Measurements from ENCODE around the gene TMTC2.

The TMTC2 gene

DNA sequence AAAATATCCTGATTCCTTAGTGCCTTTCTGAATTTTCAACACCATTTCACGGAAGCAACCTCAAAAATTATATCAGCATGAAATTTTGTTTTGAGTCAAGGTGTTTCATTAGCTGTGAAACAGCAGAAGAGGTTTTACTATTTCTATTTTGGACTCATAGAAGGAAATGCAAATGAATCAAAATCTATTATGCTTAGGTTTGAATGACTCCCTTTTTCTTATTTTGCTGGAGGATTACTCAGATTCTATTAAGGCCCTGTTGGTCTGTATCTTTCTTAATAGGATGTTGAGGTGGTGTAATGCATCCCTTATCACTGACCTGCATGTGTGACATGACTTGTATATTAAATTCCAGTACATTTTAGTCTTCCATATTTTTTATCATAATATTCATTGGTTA, 165.8 kb downstream of the TMTC2 start:
- DNase-seq = no peak

DNA sequence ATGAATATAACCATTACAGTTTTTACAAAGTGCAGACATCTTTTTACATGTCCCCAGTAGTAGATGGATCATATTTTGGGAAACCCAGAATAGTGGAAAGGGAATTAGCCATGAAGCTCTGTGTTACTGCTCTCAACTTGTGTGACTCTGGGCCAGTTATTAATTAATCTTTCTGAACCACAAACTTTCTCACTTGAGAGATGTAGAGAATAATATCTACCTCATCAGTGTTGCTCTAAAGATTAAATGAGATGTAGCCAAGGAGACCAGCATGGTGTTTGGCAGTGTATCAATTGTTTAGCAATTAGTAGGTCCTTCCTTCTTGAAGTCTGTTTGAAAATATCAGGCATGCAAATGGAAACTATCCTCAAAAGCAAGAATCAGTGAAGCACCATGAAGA, 169.2 kb downstream of the TMTC2 start:
- no peak for DNase-seq

DNA sequence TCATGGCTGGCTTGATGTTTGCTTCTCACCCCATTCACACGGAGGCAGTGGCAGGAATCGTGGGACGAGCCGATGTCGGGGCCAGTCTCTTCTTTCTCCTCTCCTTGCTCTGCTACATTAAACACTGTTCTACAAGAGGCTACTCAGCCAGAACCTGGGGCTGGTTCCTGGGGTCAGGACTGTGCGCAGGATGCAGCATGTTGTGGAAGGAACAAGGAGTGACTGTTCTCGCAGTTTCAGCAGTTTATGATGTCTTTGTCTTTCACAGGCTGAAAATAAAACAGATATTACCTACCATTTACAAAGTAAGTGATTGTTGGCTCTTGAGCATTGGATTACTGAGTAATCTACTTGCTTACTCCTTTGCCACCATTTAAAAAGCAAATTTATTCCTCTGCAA, 170.6 kb downstream of the TMTC2 start:
- no peak for DNase-seq

DNA sequence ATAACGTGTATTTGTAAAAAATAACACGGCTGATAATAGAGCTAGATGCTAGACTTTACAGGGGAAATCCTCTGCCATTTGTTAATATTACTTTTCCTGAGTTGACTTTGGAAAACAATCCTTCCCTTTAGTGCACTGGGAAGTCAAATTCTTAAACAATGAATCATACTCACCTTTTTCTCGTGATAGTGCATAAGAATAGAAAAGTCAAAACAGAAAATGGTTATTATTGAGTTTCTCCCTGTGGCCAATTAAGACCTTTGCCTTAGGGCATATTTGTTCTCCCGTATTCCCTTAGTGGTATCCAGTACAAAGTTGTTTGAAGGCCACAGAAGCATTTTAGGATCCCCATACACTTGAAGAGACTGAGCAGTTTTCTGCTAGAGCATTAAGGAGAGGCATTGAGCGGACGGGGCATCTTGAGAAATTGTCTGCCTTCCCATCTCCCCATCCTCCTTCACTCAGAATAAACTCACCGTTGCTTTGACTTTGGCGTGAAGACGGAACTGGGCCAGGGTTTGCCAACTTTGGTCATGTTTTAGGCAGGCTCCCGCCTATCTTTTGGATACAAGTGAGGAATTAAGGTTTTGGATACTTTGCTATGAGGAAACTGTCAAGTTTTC, 171.3 kb downstream of the TMTC2 start:
- no peak for DNase-seq

DNA sequence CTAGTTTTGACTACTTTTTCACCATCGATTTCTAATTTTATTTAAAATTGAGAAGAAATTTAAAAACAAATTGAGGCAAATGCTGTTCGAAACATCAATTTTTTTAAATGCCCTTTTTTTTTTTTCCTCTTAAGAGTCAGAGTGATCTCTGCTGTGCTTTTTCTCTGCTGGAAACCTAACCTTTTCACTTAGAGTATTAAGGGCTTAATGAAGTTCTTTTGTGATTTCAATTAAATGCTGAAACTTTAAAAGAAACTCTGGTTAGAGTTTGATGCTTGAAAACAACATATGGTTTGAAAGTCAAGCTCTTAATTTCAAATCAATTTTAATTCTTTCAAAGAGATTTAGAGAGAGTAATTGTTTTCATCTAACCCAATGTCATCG, 171.8 kb downstream of the TMTC2 start:
- no peak for DNase-seq

DNA sequence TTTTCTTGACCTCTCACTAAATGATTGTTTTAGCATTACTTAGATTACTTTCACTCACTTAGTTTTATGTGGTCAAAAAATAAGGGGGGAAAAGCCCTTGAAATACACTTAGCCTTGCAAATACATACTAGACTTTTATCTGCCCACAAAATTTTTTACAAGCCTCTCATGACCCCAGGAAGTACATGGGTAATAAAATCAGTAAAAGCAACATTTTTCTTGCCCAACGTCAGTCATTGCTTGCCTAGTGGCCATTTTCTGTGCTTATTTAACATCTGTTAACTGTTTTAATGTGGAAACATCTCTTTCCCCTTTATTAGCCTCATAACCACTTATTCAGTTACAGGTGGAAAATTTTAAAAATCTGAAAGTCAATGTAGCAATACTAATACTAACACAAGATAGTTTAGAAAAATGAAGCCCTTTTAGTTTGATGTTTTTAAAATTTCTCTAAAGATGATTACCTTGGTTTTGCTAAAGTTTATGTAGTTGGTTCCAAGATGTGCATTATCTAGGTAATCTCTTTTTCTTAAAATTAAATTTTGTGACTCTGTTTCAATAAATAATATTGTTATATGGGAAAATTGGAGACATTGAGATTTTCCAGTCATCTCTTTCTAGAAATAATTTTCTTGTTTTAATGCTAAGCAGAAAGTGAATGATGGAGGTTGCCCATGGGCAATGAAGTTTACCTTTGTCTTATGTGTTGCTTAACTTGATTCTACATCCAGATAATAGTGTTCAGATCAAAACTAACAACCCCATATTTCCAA, 175.5 kb downstream of the TMTC2 start:
- no peak for DNase-seq

DNA sequence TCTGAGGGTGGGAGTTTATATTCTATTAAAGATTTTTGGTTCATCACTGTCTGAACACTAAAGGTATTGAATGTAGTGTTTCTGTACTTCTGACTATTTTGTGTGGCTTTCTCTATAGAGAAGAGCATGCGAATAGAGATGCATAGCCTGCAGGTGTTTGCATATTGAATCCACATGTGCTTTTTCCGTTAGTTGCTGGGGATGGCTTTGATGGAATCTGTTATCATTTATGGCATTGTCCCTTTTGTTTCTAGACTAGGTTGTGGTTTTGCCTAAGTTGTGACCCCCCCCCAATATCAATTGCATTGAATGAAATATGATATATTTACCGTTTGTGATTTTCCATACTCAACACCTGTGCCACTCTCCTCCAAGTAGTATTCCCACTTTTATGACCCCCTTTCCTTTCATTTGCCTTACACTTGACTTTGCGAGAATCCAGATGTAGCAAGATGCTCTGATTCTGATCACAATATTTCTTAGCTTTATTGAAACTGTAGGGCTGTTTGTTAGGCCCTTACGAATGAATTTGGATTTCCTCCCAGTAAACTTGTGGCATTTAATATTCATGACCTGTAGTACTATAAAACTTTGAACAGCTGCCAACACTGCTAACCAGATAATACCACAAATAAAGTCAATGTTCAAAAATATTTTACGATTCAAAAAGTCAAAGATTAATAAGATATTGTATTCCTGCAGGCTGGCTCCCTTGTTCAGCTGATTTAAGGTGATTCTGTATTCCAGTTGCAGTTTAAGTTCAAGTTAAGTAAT, 176.4 kb downstream of the TMTC2 start:
- DNase-seq = peak; percentile 11 to 42

DNA sequence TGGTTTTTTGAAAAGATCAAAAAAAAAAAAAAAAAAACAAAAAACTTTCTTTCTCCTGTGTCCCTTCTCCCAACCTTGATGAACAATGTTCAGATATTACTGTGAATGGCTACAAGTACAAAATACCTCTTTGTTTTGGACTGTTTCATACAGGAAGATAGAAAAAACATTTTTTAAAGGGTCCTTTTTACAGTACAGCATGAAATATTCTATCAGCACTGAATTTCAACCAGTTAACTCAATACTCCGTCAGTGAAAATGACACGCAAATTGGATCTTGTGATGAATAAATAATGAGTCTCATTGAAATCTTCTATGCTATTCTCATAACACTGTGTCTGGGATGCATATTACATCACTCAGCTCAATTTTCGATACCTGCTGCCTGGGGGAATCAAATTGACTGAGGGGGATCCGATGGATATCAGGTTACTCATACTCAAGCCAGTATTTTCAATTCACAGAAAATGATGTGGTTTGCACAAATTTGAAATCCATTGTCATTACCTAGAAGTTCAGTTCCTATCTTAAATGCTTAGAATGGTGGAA, 179.6 kb downstream of the TMTC2 start:
- DNase-seq = no peak

DNA sequence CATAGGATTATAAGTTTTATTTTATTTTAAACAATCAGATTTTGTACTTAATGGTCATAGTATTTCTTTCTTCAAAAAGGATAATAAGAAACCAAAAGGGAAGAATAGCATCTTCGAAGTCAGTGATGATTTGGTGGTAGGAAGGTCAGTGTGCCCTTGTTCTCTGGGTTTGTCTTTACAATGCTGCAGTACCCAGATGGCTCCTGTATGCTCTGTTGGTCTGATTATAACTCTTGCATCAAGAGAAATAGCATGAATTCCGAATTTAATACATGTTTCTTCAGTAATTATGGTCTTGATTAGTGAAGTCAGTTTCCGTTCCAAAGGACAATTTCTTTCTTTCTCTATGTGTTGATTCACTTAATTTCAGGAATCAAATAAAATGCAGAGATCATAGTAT, 180.2 kb downstream of the TMTC2 start:
- no peak for DNase-seq

DNA sequence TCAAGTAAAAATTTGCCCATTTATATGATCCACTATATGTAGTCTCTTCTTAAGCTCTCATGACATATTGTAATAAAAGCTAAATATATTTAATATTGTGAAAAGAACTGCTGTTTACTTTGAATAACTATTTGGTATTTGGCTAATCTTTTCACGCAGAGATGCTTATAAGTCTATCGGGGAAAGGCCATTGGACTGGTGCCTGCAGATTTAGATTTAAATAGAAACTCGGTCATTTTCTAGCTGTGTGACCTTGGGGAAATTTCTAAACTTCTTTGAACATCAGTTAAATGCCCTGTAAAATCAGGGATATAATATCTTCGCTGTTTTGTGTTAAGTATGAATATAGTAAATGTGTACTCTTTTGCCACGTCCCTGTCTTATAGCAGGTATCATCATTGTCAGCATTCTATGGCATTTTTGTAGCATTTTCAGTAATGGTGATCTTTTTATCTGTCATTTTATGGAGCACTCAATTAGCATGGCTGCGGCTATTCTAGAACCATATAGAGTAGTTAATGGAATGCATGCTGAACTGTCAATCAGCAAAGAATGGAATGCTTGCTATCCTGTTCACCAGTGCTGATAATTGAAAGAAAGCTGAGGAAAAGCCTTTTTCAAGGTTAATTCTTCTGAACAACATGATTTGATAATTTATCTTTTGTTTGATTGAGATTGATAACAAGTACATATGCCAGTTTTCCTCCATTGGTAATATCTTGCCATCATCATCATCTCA, 181.2 kb downstream of the TMTC2 start:
- no peak for DNase-seq

DNA sequence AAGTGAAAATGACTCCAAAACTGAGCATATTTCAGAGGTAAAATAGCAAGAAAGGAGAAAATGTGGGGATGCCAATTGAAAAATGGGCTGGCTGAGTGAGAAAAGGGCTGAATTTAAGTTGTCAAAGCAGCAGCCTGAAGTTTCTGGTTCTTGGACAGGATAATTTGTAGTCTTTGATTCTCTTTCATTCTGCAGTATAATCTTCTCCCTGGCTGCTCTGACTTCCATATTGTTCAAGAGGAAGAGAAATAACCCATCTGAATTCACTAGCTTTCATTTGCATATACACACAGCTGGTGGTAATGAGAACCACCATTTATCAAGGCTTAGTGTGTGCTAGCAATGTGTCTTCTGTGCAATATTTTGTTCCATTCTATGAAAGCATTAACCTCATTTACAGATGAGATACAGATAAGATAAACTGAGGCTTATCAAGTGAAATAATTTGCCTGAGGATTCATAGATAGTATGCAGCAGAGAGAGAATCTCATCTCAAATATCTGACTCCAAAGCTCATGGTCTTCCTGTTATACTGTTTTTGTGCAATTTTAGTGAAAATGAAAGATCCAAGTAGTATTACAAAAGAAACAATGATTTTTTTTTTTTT, 184.2 kb downstream of the TMTC2 start:
- DNase-seq = peak; percentile 79 to 87

DNA sequence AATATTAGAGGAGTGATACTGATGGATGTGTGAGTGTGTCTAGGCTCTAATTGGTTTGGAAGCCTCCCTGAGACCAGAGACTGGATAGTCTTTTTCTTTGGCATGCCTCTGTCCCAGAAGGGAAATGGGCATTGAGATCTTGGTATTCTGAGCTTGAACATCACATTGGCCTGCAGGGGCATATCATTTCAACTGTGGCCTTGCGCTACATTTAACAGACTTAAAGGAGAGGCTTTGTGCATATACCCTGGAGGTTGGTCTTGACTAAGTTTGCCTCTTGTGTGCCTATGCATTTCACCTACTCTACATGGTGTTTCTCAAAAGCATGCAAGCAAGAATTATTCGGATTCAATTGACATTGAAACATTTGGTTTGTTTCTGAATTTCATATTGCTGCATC, 185.4 kb downstream of the TMTC2 start:
- no peak for DNase-seq

DNA sequence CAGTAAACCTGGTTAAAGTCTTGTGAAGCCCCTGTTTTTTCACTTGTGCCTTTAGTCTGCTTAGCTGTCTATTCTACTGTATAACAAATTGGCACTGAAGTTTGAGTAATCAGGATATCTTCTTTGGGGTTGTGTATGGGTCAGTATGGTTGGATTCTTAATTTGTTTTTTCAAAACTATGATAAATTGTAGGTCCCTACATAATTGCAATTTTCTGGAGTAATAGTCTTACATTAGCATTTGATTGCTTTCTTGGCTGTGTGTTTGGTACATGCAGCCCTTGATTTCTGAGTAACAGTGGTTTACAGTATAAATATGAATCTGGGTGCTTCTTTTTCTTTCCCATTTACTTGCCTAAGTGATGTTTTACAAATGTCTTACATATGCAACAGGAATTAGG, 186.6 kb downstream of the TMTC2 start:
- no peak for DNase-seq

DNA sequence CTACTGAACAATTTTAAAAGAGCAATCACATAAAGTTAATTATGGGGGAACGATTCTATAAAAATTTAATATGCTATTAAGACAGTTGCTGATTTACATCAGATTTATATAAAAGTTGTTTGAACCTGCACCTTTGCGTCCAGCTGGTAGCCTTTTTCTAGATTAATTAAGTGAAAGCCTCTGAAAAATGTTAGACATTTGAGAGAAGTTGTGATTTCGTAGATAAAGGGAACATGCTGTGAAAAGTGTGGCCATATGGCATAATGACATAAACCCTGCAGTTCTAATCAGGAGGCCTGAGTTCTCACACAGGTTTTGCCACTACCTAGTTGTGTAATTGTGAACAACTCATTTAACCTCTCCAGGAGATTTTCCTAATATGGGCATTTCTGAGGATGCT, 187.2 kb downstream of the TMTC2 start:
- DNase-seq = no peak

DNA sequence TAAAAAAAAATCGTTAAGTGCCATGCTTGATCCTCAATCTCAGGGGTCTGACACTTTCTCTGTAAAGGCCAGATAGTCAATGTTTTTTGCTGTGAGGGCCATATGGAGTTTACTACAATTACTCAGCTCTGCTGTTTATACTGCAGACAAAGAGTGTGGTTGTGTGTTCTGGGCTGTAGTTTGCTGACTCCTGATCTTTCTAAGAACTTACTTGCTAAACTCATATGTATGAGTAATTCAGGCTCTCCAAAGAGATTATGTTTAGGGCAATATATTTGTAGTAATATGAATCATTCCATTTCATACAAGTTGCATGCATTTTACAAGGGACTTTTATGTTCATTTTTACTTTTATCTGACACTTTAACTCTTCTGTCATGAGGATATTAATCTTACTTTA, 188.2 kb downstream of the TMTC2 start:
- no peak for DNase-seq

DNA sequence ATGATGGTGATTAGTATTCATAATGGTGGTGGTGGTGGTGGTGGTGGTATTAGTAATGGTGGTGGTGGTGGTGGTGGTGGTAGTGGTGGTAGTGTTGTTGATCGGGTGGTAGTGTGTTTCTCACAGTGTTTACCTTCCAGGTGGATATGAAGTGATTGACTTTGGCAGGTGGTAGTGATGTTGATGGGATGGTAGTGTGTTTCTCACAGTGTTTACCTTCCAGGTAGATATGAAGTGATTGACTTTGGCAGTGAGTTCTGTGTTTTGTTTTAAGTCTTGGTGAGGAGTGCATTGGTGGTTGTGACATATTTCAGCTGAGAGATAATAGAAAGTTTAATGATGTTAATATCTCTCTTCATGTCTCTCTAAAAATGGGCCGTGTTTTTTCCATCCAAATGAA, 189.4 kb downstream of the TMTC2 start:
- DNase-seq = no peak

DNA sequence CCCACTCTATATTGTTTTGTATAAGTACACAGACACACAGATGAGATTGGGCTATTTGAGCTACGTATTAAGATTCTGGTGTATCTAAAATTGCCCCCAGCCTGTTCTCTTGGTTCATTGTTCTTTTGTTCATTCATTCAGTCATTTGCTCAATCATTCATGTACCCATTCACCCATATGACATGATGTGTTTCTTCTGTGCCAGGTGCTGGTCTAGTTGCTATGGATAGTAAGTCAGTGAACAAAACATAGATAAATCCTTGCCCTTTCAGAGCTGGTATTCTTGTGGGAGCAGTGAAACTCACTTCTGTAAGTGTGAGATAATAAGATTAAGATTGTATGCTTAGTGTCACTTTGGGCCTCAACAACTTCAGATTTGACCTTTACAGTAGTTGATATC, 191.3 kb downstream of the TMTC2 start:
- no peak for DNase-seq

DNA sequence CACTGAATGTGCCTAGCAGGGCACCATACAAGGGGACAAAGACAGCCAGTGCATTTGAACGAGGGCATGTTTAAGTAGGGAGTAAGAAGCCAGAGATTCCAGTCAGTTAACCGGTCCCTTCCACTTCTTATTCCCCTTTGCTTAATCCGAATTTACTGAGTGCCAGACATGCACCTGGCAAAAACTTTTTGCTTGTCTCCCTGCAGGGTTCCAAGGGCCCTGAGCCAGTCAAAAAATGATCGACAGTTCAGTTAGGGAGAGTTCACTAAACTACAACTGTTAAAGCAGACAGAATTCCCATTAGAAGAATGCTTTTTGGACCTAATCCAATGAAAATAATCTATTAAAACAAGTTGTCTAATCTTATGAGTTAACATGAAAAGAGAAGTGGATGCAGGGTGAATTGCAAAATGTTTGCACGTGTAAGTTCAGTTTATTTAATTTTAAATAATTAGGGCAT, 193.8 kb downstream of the TMTC2 start:
- DNase-seq = no peak

DNA sequence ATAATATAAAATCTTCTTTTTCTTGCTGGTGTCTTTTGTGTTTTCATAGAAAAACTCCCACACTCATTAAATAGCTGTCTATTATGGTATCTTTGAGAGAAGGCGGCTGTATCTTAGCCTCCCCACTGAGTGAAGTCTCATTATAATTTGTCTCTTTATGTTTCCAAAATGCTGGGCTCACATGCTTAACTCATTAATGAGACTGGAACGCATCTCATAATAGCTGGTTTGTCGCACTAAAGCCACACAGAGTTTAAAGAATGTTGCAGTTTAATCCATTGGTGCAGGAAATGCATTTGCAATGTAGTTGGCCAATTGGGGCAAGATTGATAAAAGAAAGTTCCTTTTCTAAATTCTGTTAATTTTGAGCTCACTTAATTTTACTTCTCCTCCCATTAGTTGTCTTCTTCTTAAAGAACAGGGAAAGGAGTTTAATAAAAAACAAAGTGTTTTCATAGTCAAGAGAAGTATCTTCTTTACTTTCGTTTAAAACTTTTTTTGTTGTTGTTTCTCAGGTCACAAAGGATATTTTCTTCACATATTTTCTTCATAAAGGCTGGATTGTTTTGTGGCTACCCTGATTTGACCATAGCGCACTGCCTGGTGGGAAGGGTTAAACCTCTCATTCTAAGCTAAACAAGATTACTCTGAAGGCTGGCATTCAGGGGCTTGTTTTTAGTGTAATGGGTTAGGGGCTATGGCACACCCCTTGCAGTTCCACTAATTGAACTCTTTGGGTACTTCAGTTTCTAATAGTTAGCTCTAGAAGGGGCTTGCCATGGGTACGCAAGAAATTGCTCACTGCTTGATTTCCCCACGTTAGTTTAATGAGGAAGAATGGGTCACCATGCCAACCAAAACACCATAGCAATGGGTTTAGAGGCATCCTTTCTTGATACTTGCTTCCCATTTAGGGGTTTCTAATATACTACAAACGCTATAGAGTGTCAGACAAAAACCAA, 197.0 kb downstream of the TMTC2 start:
- no peak for DNase-seq

DNA sequence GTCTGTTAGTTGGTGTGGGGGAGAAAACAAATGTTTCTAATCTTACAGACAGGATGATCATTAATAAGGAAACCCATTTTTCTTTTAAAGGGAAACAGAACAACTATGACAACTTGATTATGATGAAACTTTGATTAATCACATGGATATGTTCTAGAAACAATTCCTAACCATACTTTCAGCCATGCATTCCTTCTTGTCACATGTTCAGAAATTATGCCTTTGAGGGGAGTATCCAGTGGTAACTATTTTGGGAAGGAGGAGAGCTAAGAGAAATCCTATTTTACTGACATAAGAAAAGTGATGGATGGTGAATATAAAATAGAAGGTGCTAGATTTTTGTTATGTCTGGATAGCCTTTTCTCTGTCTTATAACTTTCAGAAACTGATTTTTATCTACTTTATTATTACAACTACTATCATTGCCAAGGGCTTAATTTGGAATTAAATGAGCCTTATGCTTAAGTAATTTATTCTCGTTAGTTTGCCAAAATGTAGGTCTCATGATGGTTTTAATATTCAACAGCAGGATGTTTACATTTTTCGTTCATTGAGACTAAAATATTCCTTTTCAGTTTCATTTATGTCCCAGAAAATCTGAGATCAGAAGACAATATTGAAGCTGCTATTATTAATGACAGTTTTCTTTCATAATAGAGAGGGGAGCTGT, 200.1 kb downstream of the TMTC2 start:
- no peak for DNase-seq

DNA sequence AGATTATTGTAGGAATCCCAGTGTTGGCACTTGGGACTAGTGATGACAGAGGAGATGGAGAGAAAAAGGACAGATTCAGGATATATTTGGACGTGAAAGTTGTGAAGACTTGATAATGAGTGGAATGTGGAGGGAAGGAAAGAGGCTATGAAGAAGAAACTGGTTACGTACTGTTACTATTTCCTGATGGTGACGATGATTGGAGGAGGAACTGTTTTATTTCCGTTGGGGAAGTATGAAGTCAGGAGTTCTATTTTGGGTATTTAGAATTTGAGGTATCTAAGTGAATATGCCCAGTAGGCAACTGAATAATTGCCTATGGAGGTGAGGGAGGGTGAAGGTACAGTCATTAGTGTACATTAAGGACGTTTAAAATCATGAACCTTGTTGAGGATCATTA, 207.2 kb downstream of the TMTC2 start:
- no peak for DNase-seq

Measured in NCI-H526 (cell line).